ENCODE measurements around the gene USP34.

USP34 gene

DNA sequence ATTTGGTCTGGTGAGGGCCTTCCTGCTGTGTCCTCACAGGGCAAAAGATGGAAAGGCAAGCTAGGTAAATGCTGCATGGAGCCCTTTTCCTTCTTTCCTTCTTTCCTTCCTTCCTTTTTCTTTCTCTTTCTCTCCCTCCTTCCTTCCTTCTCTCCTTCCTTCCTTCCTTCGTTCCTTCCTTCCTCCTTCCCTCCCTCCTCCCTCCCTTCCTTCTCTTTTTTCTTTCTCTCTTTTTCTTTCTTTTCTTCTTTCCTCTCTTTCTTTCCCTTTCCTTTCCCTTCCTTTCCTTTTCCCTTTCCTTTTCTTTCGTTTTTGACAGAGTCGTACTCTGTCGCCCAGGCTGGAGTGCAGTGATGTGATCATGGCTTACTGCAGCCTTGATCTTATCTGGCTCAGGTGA, 332.0 kb downstream of the USP34 start:
- no peak for DNase-seq

Measured in T-helper 2 cell (primary cell).